Large intestine (tissue), 3 donors: ENCODE results near the gene TXNRD2. TPM values are rescaled to one million over a fixed set of nuclear protein-coding genes. Genes with fewer than 3 reads are reported as not detected.

ENCODE experiments used
- DNase-seq, 2 donors: peaks; one replicate each; pipeline versions ENCODE4 v3.0.0 to v3.0.0-alpha.2; 2013
- H3K27ac ChIP-seq: one replicate; pipeline ENCODE4 v1.5.1; 2013; ENCODE audit warnings: low read length
- H3K27me3 ChIP-seq: 2 replicates; pipeline ENCODE4 v1.6.1; 2013; ENCODE audit warnings: low read length; ENCODE audit not compliant: control insufficient read depth, insufficient read depth
- H3K36me3 ChIP-seq: 2 replicates; pipeline ENCODE4 v1.6.1; 2013; ENCODE audit warnings: low read length; ENCODE audit not compliant: control insufficient read depth, insufficient read depth
- H3K4me1 ChIP-seq: one replicate; pipeline ENCODE4 v1.6.1; 2013; ENCODE audit warnings: low read length; ENCODE audit not compliant: control insufficient read depth, insufficient read depth
- H3K4me3 ChIP-seq: one replicate; pipeline ENCODE4 v1.5.1; 2013; ENCODE audit warnings: low read length
- H3K9me3 ChIP-seq: one replicate; pipeline ENCODE4 v1.6.1; 2013; ENCODE audit warnings: mild to moderate bottlenecking, low read depth, low read length, moderate library complexity; ENCODE audit not compliant: control insufficient read depth
- WGBS: methylation state at CpG from one replicate; pipeline ENCODE4 v1.1.5; 2013; ENCODE audit warnings: low lambda C conversion rate; ENCODE audit not compliant: insufficient coverage; 5-methylcytosine and 5-hydroxymethylcytosine counted together
- polyA plus RNA-seq: library from polyadenylated mRNA; unstranded; fragments of 120-200 nt; gene quantifications from one replicate; pipeline ENCODE4 v1.2.1, GENCODE V29; 2013

Gene TXNRD2
- polyA plus RNA-seq, 1 donor: 22.5 TPM

DNA sequence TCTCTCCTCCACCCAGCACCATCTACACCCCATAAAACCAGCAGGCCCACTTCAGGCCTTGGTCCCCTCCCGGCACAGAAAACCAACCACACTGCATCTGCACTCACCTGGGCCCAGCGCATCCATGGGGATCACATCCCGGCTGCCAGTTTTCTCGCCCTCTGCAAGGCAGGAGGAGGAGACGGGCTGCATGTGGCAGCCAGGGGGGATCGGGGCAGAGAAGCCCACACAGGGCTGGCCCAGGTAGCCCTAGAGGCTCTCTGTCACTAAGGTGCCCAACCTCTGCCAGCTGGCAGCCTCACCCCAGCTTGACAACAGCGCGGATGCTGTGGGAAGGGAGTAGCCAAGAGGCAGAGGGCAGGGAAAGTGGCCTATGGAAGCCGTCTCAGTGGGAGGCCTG lies 30.6 kb upstream of the TXNRD2 start:
- peaks cover 51% of the 10 kb centered on the region for H3K36me3 ChIP-seq
- no peak overlapping the region for H3K4me3 ChIP-seq
- WGBS: no CpG with 5 or more reads among the region's 9 CpGs
- peaks cover 7% of the 10 kb centered on the region for H3K9me3 ChIP-seq
- peak overlapping the region; percentile 54 for H3K27ac ChIP-seq
- H3K27me3 ChIP-seq: no peaks in the 10 kb centered on the region
- peaks cover 27% of the 10 kb centered on the region for H3K4me1 ChIP-seq
- DNase-seq: no peak

DNA sequence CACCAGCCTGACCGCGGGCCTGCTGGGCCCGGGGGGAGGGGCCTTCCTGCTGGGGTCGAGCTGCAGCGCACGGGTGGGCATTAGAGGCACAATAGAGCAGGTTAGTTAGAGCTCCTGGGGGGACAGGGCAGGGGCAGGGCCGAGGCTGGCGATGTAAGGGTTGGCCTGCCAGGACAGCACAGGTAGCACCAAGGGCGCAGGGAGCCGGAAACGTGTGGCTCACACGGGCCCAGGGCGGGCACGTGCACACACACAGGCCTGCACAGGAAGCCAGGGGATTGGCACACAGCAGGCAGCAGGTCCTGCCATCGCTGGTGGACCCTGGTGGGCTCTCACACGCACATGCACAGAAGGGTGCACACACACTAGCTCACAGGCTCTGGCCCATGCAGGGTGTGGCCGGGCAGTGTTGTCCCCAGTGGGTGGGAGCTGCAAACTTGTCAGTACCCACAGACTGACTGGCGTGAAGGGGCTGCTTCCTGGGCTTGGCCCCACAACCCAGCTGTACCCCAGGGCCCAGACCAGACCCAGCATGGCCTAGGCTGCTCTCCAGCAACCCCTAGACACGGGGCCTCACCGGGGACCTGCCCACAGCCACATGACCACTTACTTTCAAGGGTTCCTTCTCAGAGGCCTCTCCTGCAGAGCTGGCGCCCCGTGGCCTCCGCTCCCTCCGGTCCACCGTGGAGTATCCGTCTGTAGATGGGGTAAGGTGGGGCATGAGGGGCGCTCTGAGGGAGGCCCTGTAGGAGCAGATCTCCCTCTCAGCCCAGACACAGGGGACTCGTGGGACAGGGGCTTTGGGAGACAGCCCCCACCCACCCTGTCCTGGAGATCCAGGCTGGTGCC lies 29.9 kb upstream of the TXNRD2 start:
- H3K27me3 ChIP-seq: no peaks in the 10 kb centered on the region
- peaks cover 7% of the 10 kb centered on the region for H3K9me3 ChIP-seq
- peaks cover 58% of the 10 kb centered on the region for H3K36me3 ChIP-seq
- peak in 1 of 2 donors; percentile 74 for DNase-seq
- no CpG with 5 or more reads among the region's 28 CpGs for WGBS
- peak overlapping the region; percentile 54 for H3K27ac ChIP-seq
- H3K4me3 ChIP-seq: no peak overlapping the region
- peaks cover 27% of the 10 kb centered on the region for H3K4me1 ChIP-seq

DNA sequence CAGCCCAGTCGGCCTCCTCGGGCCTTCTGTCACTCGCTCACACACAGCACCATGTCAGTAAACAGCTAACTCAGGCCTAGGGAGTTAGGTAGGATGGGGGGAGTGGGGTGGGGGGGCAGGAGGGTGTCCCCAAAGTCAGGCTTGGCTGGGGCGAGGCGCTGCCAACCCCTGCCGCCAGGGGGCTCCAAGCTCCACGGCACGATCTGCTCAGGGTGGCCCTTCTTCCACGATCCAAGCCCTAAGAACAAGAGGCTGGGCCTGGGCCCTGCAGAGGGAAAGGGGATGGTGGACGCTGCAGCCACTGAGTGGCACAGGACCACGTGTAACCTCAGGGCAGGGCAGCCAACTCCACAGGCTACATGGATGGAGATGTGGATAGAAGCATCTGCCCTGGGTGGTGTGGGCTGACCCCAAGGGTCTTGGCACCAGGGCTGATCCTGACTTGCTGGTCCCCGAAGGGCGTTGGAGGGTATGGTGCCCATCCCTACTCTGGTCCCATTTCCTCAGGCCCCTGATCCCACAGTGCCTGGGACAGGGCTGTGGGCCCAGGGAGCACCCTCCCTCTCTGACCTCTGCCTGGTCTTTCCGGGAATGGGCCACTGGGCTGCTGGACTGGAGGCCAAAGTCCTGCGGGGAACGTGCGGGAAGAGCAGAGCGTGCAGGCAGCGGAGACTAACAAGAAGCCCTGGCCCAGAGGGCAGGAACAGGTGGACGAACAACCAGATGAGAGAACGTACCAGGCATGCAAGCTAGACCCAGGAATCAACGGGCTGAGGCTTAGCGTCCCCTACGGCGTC lies 29.1 kb upstream of the TXNRD2 start:
- no peak overlapping the region for H3K4me3 ChIP-seq
- WGBS: no CpG with 5 or more reads among the region's 25 CpGs
- peak; percentile 77 to 82 for DNase-seq
- peak overlapping the region; percentile 54 for H3K27ac ChIP-seq
- H3K36me3 ChIP-seq: peaks cover 61% of the 10 kb centered on the region
- peaks cover 7% of the 10 kb centered on the region for H3K9me3 ChIP-seq
- H3K27me3 ChIP-seq: no peaks in the 10 kb centered on the region
- H3K4me1 ChIP-seq: peaks cover 32% of the 10 kb centered on the region

DNA sequence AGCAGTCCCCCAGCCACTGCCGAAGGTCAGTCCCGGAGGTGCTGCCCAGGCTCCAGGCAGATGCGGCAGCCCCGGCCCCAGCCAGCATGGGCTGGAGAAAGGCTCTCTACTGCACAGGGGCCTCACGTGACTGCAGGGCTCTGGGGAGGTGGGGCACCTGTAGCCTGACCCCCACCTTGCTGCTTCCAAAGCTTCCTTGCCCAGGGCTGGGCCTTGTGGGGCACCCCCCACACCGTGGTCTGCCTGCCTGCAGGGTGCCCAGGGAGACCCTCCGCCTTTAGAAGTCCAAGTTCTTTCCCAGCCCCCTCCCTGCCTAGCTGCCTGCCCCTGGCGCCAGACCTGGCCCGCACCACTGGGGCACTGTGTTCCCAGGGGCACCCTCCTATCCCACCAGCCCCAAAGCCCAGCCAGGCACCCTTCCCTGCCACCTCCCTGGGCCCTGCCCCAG lies 28.4 kb upstream of the TXNRD2 start:
- Histone ChIP-seq H3K27me3 (no peaks in the 10 kb centered on the region), H3K4me3 (no peak overlapping the region), H3K36me3 (peaks cover 66% of the 10 kb centered on the region), H3K9me3 (peaks cover 7% of the 10 kb centered on the region), H3K27ac (peak overlapping the region; percentile 26), H3K4me1 (peaks cover 35% of the 10 kb centered on the region)
- no peak for DNase-seq
- no CpG with 5 or more reads among the region's 9 CpGs for WGBS

DNA sequence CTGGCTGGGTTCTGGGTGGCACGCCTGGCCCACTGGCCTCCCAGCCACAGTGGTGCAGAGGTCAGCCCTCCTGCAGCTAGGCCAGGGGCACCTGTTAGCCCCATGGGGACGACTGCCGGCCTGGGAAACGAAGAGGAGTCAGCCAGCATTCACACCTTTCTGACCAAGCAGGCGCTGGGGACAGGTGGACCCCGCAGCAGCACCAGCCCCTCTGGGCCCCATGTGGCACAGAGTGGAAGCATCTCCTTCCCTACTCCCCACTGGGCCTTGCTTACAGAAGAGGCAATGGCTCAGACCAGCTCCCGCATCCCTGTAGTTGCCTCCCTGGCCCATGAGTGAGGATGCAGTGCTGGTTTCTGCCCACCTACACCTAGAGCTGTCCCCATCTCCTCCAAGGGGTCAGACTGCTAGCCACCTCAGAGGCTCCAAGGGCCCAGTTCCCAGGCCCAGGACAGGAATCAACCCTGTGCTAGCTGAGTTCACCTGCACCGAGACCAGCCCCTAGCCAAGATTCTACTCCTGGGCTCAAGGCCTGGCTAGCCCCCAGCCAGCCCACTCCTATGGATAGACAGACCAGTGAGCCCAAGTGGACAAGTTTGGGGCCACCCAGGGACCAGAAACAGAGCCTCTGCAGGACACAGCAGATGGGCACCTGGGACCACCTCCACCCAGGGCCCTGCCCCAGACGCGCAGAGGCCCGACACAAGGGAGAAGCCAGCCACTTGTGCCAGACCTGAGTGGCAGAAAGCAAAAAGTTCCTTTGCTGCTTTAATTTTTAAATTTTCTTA lies 27.7 kb upstream of the TXNRD2 start:
- no peak overlapping the region for H3K27ac ChIP-seq
- no peak for DNase-seq

DNA sequence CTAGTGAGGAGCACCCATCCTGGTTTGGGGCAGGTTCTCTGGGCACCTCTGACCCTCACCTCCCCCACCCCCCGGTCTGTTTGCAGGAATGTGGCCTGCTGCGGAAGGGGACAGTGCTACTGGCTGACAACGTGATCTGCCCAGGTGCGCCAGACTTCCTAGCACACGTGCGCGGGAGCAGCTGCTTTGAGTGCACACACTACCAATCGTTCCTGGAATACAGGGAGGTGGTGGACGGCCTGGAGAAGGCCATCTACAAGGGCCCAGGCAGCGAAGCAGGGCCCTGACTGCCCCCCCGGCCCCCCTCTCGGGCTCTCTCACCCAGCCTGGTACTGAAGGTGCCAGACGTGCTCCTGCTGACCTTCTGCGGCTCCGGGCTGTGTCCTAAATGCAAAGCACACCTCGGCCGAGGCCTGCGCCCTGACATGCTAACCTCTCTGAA lies 26.9 kb upstream of the TXNRD2 start:
- Histone ChIP-seq H3K4me1 (peaks cover 51% of the 10 kb centered on the region), H3K9me3 (peaks cover 7% of the 10 kb centered on the region), H3K36me3 (peaks cover 80% of the 10 kb centered on the region), H3K4me3 (no peak overlapping the region), H3K27ac (no peak overlapping the region), H3K27me3 (no peaks in the 10 kb centered on the region)
- WGBS: 100% methylated on average over 1 of the region's 18 CpGs
- no peak for DNase-seq

More for the DNA sequence above, 27.7 kb upstream of the TXNRD2 start:
- Histone ChIP-seq H3K36me3 (peaks cover 73% of the 10 kb centered on the region), H3K4me1 (peaks cover 43% of the 10 kb centered on the region), H3K27me3 (no peaks in the 10 kb centered on the region), H3K9me3 (peaks cover 7% of the 10 kb centered on the region), H3K4me3 (no peak overlapping the region)
- no CpG with 5 or more reads among the region's 11 CpGs for WGBS

DNA sequence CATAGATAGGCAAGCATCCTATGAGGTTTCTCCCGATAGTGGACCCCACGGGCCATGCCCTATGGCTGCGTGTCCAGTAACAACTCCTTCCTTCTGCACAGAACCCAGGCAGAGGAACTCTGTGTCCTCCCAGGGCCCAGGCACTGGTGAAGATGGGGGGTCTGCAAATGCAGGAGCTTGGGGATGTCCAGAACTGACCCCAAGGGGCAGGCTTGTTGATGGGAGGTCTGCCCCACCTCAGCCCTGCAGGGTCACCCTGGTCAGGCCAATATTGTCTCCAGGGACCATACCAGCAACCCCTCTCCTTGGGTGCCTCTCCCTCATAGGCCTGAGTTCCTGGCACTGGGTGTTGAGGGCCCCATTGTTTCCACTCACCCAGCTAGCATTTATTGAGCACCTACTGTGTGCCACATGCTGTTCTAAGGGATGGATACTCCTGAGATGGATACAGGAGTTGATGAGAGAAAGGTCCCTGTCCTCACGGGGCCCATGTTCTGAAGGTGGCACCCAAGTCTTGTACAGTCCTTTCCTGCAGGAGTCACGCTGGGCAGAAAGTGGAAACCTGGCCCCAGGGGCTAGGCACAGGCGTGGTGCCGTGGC lies 26.3 kb upstream of the TXNRD2 start:
- H3K27me3 ChIP-seq: no peaks in the 10 kb centered on the region
- peaks cover 4% of the 10 kb centered on the region for H3K9me3 ChIP-seq
- no peak overlapping the region for H3K4me3 ChIP-seq
- no CpG with 5 or more reads among the region's 7 CpGs for WGBS
- H3K36me3 ChIP-seq: peaks cover 76% of the 10 kb centered on the region
- no peak overlapping the region for H3K27ac ChIP-seq
- H3K4me1 ChIP-seq: peaks cover 52% of the 10 kb centered on the region
- no peak for DNase-seq

DNA sequence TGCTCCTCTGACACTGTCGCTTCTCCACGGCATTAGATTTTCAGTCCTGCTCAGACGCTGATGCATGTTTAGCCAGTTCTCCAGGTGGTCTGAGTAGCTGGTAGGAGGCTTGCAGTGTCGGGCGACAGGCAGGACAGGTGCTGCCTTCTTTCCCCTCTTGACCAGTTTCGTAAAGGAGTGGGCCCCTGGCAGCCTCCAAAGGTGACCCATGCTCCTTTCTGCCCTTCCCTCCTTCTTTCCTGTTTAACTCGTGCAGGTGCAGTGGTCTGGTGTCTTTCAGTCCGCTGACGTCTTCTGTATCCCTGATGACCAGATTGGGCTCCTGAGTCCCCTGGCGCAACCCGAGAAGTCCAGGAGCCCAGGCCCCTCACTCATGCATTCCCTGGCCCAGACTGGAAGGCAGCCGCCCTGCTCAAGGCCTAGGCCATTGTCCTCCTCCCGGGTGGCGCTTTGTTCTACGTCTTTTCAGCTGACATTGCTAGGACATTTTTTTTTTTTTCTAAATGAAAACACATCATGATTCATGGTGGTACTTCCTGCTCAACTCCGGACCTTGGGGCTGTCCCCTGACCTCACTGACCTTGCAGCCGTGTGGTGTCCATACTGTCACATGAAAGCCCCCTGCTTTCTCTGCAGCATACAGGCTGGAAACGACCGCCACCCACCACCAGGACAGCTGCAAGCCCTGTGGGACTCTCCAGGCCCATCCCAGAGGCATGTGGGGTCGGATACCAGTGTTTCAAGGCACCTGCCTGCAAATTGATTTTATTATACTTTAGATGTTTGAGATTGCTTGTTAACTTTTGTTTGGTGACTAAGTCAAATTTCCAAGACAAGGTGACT lies 25.5 kb upstream of the TXNRD2 start:
- Histone ChIP-seq H3K9me3 (peaks cover 3% of the 10 kb centered on the region), H3K4me3 (no peak overlapping the region), H3K27ac (no peak overlapping the region), H3K4me1 (peaks cover 52% of the 10 kb centered on the region), H3K36me3 (peaks cover 69% of the 10 kb centered on the region), H3K27me3 (no peaks in the 10 kb centered on the region)
- no peak for DNase-seq
- WGBS: no CpG with 5 or more reads among the region's 20 CpGs
